ENCODE measurements around the gene MAMDC2.

The MAMDC2 gene

GRCh38 chr9:70045452-70045851, 1.8 kb downstream of the MAMDC2 start:
- TF ChIP-seq REST (IDR thresholded peaks at IDR 0.05; ENCODE audit: insufficient read depth in 1 of 2, low read depth in 2 of 2, low read length in 2 of 2) (no peak), POLR2AphosphoS5 (IDR thresholded peaks at IDR 0.05; ENCODE audit: low read depth, low read length) (no peak), TAF1 (IDR thresholded peaks at IDR 0.05; ENCODE audit: borderline replicate concordance, insufficient read depth, low read length) (no peak), FOXP2 (optimal IDR thresholded peaks at IDR 0.05; ENCODE audit: borderline replicate concordance, extremely low read depth, extremely low read length, insufficient read depth) (no peak), SIN3A (IDR thresholded peaks at IDR 0.05; ENCODE audit: borderline replicate concordance, insufficient read depth, low read length) (no peak)

- TF ChIP-seq TAF1 (IDR thresholded peaks at IDR 0.05; ENCODE audit: borderline replicate concordance, insufficient read depth, low read length): no peak
- TF ChIP-seq SIN3A (IDR thresholded peaks at IDR 0.05; ENCODE audit: borderline replicate concordance, insufficient read depth, low read length): no peak
- no peak for TF ChIP-seq FOXP2 (optimal IDR thresholded peaks at IDR 0.05; ENCODE audit: borderline replicate concordance, extremely low read depth, extremely low read length, insufficient read depth)
- no peak for TF ChIP-seq POLR2AphosphoS5 (IDR thresholded peaks at IDR 0.05; ENCODE audit: low read depth, low read length)
- no peak for TF ChIP-seq REST (IDR thresholded peaks at IDR 0.05; ENCODE audit: insufficient read depth in 1 of 2, low read depth in 2 of 2, low read length in 2 of 2)
Measured at GRCh38 chr9:70046274-70047070, 2.8 kb downstream of the MAMDC2 start.

GRCh38 chr9:70049236-70049635, 5.6 kb downstream of the MAMDC2 start:
- TF ChIP-seq REST (IDR thresholded peaks at IDR 0.05; ENCODE audit: insufficient read depth in 1 of 2, low read depth in 2 of 2, low read length in 2 of 2) (no peak), POLR2AphosphoS5 (IDR thresholded peaks at IDR 0.05; ENCODE audit: low read depth, low read length) (no peak), TAF1 (IDR thresholded peaks at IDR 0.05; ENCODE audit: borderline replicate concordance, insufficient read depth, low read length) (no peak), SIN3A (IDR thresholded peaks at IDR 0.05; ENCODE audit: borderline replicate concordance, insufficient read depth, low read length) (no peak), FOXP2 (optimal IDR thresholded peaks at IDR 0.05; ENCODE audit: borderline replicate concordance, extremely low read depth, extremely low read length, insufficient read depth) (no peak)

- TF ChIP-seq SIN3A (IDR thresholded peaks at IDR 0.05; ENCODE audit: borderline replicate concordance, insufficient read depth, low read length) (no peak), TAF1 (IDR thresholded peaks at IDR 0.05; ENCODE audit: borderline replicate concordance, insufficient read depth, low read length) (no peak), REST (IDR thresholded peaks at IDR 0.05; ENCODE audit: insufficient read depth in 1 of 2, low read depth in 2 of 2, low read length in 2 of 2) (no peak), FOXP2 (optimal IDR thresholded peaks at IDR 0.05; ENCODE audit: borderline replicate concordance, extremely low read depth, extremely low read length, insufficient read depth) (no peak), POLR2AphosphoS5 (IDR thresholded peaks at IDR 0.05; ENCODE audit: low read depth, low read length) (no peak)
Measured at GRCh38 chr9:70049672-70050271, 6.1 kb downstream of the MAMDC2 start.

Measured in PFSK-1 (cell line).